Liver (tissue), 9 donors: ENCODE data around the gene ATP2B3. TPM values are rescaled to one million over a fixed set of nuclear protein-coding genes. Genes with fewer than 3 reads are reported as not detected.

Source experiments
- DNase-seq: peaks from one replicate; pipeline ENCODE4 v3.0.0-alpha.2; 2017; ENCODE audit warnings: low spot score
- H3K27ac ChIP-seq, 2 donors: one replicate each; pipeline ENCODE4 v1.7.0; 2013; ENCODE audit warnings: inconsistent platforms in 2 of 2, low read length in 2 of 2, control low read depth in 1 of 2, low read depth in 1 of 2, mild to moderate bottlenecking in 1 of 2
- H3K27me3 ChIP-seq, 4 donors: one replicate each; pipeline versions ENCODE4 v1.6.1 to v1.7.0; 2013; ENCODE audit warnings: low read length in 3 of 4, inconsistent platforms in 1 of 4, mild to moderate bottlenecking in 1 of 4, moderate library complexity in 1 of 4; ENCODE audit not compliant: control insufficient read depth in 4 of 4, insufficient read depth in 4 of 4
- H3K36me3 ChIP-seq, 4 donors: one replicate each; pipeline versions ENCODE4 v1.6.1 to v1.7.0; 2013; ENCODE audit warnings: low read length in 3 of 4, mild to moderate bottlenecking in 3 of 4, low read depth in 1 of 4, moderate library complexity in 1 of 4; ENCODE audit not compliant: control insufficient read depth in 4 of 4, insufficient read depth in 3 of 4
- H3K4me1 ChIP-seq, 4 donors: one replicate each; pipeline versions ENCODE4 v1.6.1 to v1.7.0; 2013; ENCODE audit warnings: low read length in 3 of 4, mild to moderate bottlenecking in 3 of 4, moderate library complexity in 1 of 4; ENCODE audit not compliant: control insufficient read depth in 4 of 4, insufficient read depth in 4 of 4
- H3K4me3 ChIP-seq, 3 donors: one replicate each; pipeline versions ENCODE4 v1.6.1 to v1.7.0; 2013; ENCODE audit warnings: low read length in 3 of 3, control low read depth in 1 of 3, low read depth in 1 of 3, mild to moderate bottlenecking in 1 of 3
- H3K9ac ChIP-seq, 2 donors: one replicate each; pipeline ENCODE4 v1.7.0; 2013; ENCODE audit warnings: low read length in 2 of 2, mild to moderate bottlenecking in 2 of 2, moderate library complexity in 2 of 2, control low read depth in 1 of 2, low read depth in 1 of 2
- H3K9me3 ChIP-seq, 4 donors: one replicate each; pipeline versions ENCODE4 v1.6.1 to v1.7.0; 2013; ENCODE audit warnings: low read length in 3 of 4; ENCODE audit not compliant: control insufficient read depth in 4 of 4
- CTCF ChIP-seq: fragments of 150-350 bp; IDR thresholded peaks from 2 replicates; pipeline ENCODE4 v1.5.1; 2017; ENCODE audit warnings: improper control_type of control experiment, low read depth, low read length; ENCODE audit not compliant: missing input control
- FOXA1 ChIP-seq: IDR thresholded peaks from 2 replicates; pipeline ENCODE4 v1.6.1; 2016; ENCODE audit warnings: antibody characterized with exemption
- FOXA2 ChIP-seq: IDR thresholded peaks from 2 replicates; pipeline ENCODE4 v1.6.1; 2016; ENCODE audit warnings: antibody characterized with exemption
- GABPA ChIP-seq, 2 donors: IDR thresholded peaks in 1 of 2; conservative IDR thresholded peaks in 1 of 2; 2 replicates each; pipeline ENCODE4 v1.6.1; 2016; ENCODE audit warnings: antibody characterized with exemption in 2 of 2, mild to moderate bottlenecking in 1 of 2, moderate library complexity in 1 of 2
- HNF4A ChIP-seq, 2 donors: conservative IDR thresholded peaks; 2 replicates each; pipeline ENCODE4 v1.6.1; 2016; ENCODE audit warnings: antibody characterized with exemption in 2 of 2, mild to moderate bottlenecking in 2 of 2
- HNF4G ChIP-seq: IDR thresholded peaks from 2 replicates; pipeline ENCODE4 v1.6.1; 2016; ENCODE audit warnings: antibody characterized with exemption
- JUND ChIP-seq, 2 donors: IDR thresholded peaks; 2 replicates each; pipeline ENCODE4 v1.6.1; 2016; ENCODE audit warnings: antibody characterized with exemption in 2 of 2
- MAX ChIP-seq: IDR thresholded peaks from 2 replicates; pipeline ENCODE4 v1.6.1; 2016; ENCODE audit warnings: antibody characterized with exemption
- RAD21 ChIP-seq, 2 donors: IDR thresholded peaks; 2 replicates each; pipeline ENCODE4 v1.6.1; 2016; ENCODE audit warnings: antibody characterized with exemption in 2 of 2, mild to moderate bottlenecking in 2 of 2
- REST ChIP-seq: IDR thresholded peaks from 2 replicates; pipeline ENCODE4 v1.6.1; 2016; ENCODE audit warnings: antibody characterized with exemption, mild to moderate bottlenecking
- RXRA ChIP-seq, 2 donors: IDR thresholded peaks; 2 replicates each; pipeline ENCODE4 v1.6.1; 2017 to 2018; ENCODE audit warnings: antibody characterized with exemption in 2 of 2, mild to moderate bottlenecking in 1 of 2
- SP1 ChIP-seq: IDR thresholded peaks from 2 replicates; pipeline ENCODE4 v1.6.1; 2018; ENCODE audit warnings: antibody characterized with exemption, mild to moderate bottlenecking
- TAF1 ChIP-seq: conservative IDR thresholded peaks from 2 replicates; pipeline ENCODE4 v1.6.1; 2016; ENCODE audit warnings: antibody characterized with exemption, mild to moderate bottlenecking
- YY1 ChIP-seq: IDR thresholded peaks from 2 replicates; pipeline ENCODE4 v1.6.1; 2016; ENCODE audit warnings: antibody characterized with exemption, mild to moderate bottlenecking
- ZBTB33 ChIP-seq: IDR thresholded peaks from 2 replicates; pipeline ENCODE4 v1.6.1; 2016; ENCODE audit warnings: antibody characterized with exemption
- WGBS: extraction: QIAGEN DNeasy Blood & Tissue Kit; methylation state at CpG from one replicate; pipeline ENCODE4 v1.1.7; 2013; 5-methylcytosine and 5-hydroxymethylcytosine counted together
- polyA plus RNA-seq, 2 donors: library from polyadenylated mRNA; stranded (reverse) in 1 of 2; unstranded in 1 of 2; fragments of 200-250 nt in 1 of 2; fragments of >200 nt in 1 of 2; fragmentation: Nextera tagmentation in 1 of 2; extraction: Ambion mirVana in 1 of 2; gene quantifications; one replicate each; pipeline versions ENCODE4 v1.2.1 to v1.2.3, GENCODE V29; 2013 to 2015
- total RNA-seq, 2 donors: library from RNA; depleted of rRNA; stranded (reverse); fragments of >200 nt; gene quantifications; one replicate each; pipeline ENCODE4 v1.2.3, GENCODE V29; 2014
- donor health status: healthy.
- donor health status: healthy.
- donor health status: healthy.
- donor health status: healthy.
- donor health status: healthy.

Gene ATP2B3
- total and polyA plus RNA-seq, 4 donors = not detected

- Histone ChIP-seq H3K27ac (no peak overlapping the region), H3K4me3 (no peak overlapping the region), H3K9ac (no peak overlapping the region), H3K27me3 (no peaks in the 10 kb centered on the region), H3K36me3 (no peaks in the 10 kb centered on the region), H3K9me3 (no peaks in the 10 kb centered on the region), H3K4me1 (peaks cover 0 to 9% (median 4%) of the 10 kb centered on the region in 4 donors)
- 47% methylated on average over 17 of the region's 17 CpGs for WGBS
- DNase-seq = no peak
- TF ChIP-seq HNF4A (conservative IDR thresholded peaks at IDR 0.05) (peak in 1 of 2 donors; percentile 44), RXRA (IDR thresholded peaks at IDR 0.05) (no peak)
Observed at GRCh38 chrX:153538424-153538823, 21.0 kb downstream of the ATP2B3 start.

- no peak for TF ChIP-seq FOXA2
- TF ChIP-seq RXRA (IDR thresholded peaks at IDR 0.05) = peak in 1 of 2 donors; percentile 15
- peak; percentile 78 to 88 for TF ChIP-seq RAD21 (IDR thresholded peaks at IDR 0.05)
- peak; percentile 84 for TF ChIP-seq CTCF
- no peak for TF ChIP-seq SP1
- TF ChIP-seq MAX = no peak
- Histone ChIP-seq H3K27me3 (no peaks in the 10 kb centered on the region), H3K9me3 (no peaks in the 10 kb centered on the region), H3K4me1 (peaks cover 0 to 9% (median 4%) of the 10 kb centered on the region in 4 donors), H3K9ac (no peak overlapping the region), H3K27ac (no peak overlapping the region), H3K4me3 (no peak overlapping the region), H3K36me3 (no peaks in the 10 kb centered on the region)
- DNase-seq = peak; percentile 64
- 37% methylated on average over 31 of the region's 31 CpGs for WGBS
Observed at GRCh38 chrX:153539171-153539978, 21.9 kb downstream of the ATP2B3 start.

- no peaks in the 10 kb centered on the region for H3K27me3 ChIP-seq
- H3K27ac ChIP-seq = no peak overlapping the region
- H3K9ac ChIP-seq = no peak overlapping the region
- H3K36me3 ChIP-seq = no peaks in the 10 kb centered on the region
- WGBS = 74% methylated on average over 9 of the region's 9 CpGs
- H3K9me3 ChIP-seq = no peaks in the 10 kb centered on the region
- TF ChIP-seq RAD21 (IDR thresholded peaks at IDR 0.05) (no peak), GABPA (IDR thresholded peaks at IDR 0.05 in 1 of 2, conservative IDR thresholded peaks at IDR 0.05 in 1 of 2) (no peak), FOXA1 (no peak), TAF1 (no peak), JUND (IDR thresholded peaks at IDR 0.05) (no peak), REST (no peak), YY1 (no peak), SP1 (no peak), HNF4G (no peak), MAX (no peak), CTCF (no peak), HNF4A (conservative IDR thresholded peaks at IDR 0.05) (no peak), FOXA2 (no peak), ZBTB33 (no peak), RXRA (IDR thresholded peaks at IDR 0.05) (no peak)
- H3K4me3 ChIP-seq = no peak overlapping the region
- H3K4me1 ChIP-seq = peaks cover 0 to 9% (median 4%) of the 10 kb centered on the region in 4 donors
- no peak for DNase-seq
Observed at GRCh38 chrX:153539979-153540358, 22.5 kb downstream of the ATP2B3 start.
